ENCODE measurements around the gene AP2M1.

DNA sequence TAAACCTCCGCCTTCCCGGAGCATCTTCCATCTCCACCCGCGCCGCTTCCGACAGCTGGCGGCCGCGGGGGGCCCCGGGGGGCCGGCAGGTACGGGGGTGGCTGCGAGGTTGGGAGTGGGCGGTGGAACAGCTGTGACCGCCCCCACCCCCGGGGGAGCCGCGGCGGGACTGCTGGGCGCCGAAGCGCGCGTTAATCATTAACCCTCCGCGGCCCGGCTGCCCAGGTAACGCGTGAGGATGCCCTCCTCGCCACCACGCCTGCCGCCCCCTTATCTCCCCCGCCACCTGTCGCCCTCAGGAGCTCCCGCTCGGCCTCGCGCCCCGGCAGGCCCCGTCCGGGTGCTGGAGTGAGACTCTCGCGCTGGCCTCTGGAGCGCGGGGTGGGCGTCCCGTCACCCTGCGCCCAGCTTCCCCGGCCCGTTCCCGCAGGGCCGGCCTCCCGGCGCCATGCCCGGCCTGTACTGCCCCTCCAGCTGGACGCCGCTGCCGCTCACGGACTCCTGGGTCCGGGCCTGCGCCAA is 55.5 kb downstream of the AP2M1 start:
- no peak for TF ChIP-seq ZNF274 (IDR thresholded peaks at IDR 0.05; ENCODE audit: low read depth, low read length)
- TF ChIP-seq YY1 (IDR thresholded peaks at IDR 0.05; ENCODE audit: insufficient read depth, insufficient read length) = no peak

Data from NT2/D1 (cell line).